CD4-positive, alpha-beta T cell treated with Interleukin-10 for 1 hour (primary cell): ENCODE results near the gene BTN1A1.
A peak's percentile ranks its signal among the peaks of the same experiment; 100 is the strongest.
"Not testable (repeated sequence)": the region's sequence is repeated elsewhere in the genome, so short reads cannot be mapped to it uniquely, and the experiment has no call there.

Experiments
- DNase-seq: peaks from one replicate; pipeline ENCODE4 v3.0.0-alpha.2; 2020

BTN1A1 gene

GRCh38 chr6:26537846-26538571 is 37.9 kb downstream of the BTN1A1 start, which contains the start of gene HMGN4:
Gene HMGN4 (plus strand): TSS chr6:26538366. CDS start chr6:26545207, 6,841 bp downstream.
- peak; percentile 96 for DNase-seq

DNA sequence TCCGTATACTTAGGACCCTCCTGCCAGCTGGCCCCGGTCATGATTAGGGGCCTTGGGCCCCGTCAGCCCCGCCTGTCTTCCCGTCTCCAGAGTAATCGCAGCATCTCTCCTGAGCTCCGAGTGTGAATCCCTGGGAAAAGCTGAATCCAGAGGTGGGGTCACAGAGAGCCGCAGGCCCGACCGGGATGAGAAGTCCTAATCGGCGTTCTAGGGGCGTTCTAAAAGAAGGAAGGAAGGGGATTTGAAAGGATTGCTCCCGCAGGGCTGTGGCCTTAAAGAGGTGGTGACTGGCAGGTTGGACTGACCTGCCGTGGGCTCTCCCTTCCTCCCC is 38.4 kb downstream of the BTN1A1 start:
- DNase-seq, result no peak

- no peak for DNase-seq
Observed at GRCh38 chr6:26539071-26539615, 39.0 kb downstream of the BTN1A1 start.

- no peak for DNase-seq
Observed at GRCh38 chr6:26541579-26541978, 41.5 kb downstream of the BTN1A1 start.

- DNase-seq, result peak; percentile 31
Observed at GRCh38 chr6:26543953-26544352, 43.9 kb downstream of the BTN1A1 start.

DNA sequence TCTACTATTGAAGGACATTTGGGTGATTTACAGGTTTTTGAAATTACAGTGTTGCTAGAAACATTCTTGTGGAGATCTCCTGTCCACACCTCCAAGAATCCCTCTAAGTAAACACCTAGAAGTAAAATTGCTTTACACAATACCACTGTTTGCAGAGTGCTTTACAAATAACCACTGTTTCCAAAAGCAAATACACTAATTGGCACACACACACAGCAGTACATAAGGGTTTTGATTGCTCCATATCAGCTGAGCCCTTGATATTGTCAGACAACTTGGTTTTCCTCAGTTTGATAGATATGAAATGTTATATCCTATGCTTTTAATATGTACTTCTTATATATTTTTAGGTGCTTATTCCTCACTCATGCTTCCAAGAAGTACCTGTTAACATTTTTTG is 44.4 kb downstream of the BTN1A1 start:
- DNase-seq, result no peak

GRCh38 chr6:26545627-26546026 is 45.5 kb downstream of the BTN1A1 start:
- DNase-seq, result no peak

GRCh38 chr6:26547363-26547762 is 47.3 kb downstream of the BTN1A1 start:
- DNase-seq, result not testable (repeated sequence)

DNA sequence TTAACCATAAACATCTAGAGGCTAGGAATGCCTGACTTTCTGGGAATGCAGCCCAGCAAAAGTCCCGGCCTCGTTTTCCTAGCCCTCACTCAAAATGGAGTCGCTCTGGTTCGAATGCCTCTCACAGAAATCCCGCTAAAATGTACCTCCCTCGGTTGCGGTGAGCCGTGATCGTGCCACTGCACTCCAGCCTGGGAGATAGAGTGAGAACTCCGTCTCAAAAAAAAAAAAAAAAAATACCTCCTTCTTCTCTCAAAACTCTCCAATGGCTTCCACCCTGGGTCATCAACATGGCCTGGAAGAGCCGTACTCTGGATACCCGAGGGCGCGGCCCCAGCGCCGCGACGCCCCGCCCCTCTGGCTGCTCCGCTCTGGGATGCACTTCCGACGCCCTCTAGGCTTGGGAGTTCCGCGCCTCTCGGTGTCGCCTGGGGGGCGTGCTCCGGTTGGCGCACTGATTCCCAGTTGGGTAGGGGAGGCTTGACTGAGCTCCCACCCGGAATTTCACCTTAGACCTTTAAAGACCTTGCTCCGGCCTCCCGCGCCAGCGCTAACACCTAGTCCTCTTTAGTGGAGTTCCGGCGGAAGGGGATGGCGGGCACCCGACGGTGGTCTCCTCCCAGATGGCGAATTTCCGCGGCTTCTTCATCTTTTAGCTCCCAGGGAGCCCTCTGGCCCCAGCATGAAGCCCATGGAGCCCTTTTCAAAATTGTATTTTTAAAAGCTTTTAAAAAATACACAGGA is 50.3 kb downstream of the BTN1A1 start:
- DNase-seq, result peak; percentile 44

DNA sequence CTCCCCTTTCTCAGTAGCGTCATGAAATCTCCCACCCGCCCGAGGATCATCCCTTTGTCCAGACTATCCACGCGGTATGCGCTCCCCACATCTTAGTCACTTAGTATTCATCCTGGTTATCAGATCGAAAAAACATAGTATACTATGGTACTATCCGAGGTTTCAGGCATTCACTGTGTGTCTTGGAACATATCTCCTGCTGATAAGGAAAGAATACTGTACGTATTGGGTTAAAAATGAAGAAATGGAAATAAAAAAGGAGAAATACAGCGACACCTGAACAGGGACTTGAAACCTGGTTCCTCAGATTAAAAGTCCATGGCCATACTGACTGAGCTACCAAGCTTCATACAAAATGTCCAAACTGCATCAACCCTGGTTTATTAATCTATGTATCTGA is 52.1 kb downstream of the BTN1A1 start:
- DNase-seq, result no peak

DNA sequence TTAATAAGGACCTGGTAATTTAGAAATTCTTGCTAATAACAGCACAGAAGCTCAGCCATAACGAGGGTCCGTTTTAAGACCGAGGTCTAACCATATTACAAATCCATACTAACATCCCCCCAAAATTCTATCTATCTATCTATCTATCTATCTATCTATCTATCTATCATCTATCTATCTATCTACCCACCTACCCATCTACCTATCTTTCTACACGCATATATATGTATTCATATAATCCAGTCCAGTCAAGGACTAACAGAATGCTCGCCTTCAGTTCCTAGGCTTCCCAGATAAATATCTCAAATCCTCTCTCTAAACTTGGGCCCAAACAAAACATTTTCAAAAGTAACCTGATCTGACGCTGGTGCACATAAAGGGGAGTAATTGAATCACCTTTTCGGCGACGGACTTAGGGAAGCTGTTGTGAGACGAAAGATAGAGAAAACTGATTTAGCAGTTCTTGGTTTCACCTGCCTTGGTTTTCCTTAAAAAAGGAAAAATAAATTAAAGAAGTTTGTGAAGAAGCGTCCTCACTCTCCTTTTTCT is 52.6 kb downstream of the BTN1A1 start:
- no peak for DNase-seq

- DNase-seq, result peak; percentile 86
Observed at GRCh38 chr6:26553264-26553634, 53.1 kb downstream of the BTN1A1 start.

DNA sequence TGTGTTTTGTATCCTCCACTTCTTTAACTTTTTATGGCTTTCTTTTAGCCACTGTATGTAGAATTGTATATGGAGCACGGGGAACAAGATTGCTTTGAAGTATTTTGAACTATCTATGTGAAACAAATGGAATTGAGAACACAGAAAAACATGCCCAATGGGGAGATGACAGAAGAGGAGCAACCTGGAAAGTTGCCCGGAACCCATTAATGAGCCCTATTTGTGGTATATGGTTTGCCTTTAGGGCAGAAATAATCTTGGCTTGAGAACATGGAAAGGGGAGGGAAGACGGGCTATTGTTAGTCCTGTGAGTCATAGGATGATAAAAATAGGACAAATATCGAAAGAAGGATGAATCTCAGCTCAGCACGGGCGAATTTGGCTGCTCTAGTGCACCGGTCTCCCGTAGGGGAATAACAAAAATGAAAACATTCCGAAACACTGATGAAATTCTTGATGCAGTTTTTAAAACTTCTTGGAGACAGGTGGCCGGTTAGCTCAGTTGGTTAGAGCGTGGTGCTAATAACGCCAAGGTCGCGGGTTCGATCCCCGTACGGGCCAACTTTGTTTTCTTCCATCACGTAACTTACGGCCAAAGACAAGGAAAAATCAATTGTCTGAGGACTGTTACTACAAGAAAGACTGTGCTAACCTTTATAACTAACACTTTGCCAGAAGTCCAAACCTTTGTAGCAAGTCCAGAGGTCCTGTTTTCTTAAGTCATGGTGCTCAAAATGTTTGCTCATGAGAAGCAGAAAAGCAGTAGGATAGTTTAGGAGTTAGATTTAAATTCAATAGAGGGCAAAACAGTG is 53.7 kb downstream of the BTN1A1 start:
- peak; percentile 92 for DNase-seq

- DNase-seq, result no peak
Observed at GRCh38 chr6:26554447-26554696, 54.3 kb downstream of the BTN1A1 start.

- DNase-seq, result peak; percentile 76
Observed at GRCh38 chr6:26554697-26555504, 54.8 kb downstream of the BTN1A1 start.

GRCh38 chr6:26555505-26556262 is 55.6 kb downstream of the BTN1A1 start:
- DNase-seq, result no peak

DNA sequence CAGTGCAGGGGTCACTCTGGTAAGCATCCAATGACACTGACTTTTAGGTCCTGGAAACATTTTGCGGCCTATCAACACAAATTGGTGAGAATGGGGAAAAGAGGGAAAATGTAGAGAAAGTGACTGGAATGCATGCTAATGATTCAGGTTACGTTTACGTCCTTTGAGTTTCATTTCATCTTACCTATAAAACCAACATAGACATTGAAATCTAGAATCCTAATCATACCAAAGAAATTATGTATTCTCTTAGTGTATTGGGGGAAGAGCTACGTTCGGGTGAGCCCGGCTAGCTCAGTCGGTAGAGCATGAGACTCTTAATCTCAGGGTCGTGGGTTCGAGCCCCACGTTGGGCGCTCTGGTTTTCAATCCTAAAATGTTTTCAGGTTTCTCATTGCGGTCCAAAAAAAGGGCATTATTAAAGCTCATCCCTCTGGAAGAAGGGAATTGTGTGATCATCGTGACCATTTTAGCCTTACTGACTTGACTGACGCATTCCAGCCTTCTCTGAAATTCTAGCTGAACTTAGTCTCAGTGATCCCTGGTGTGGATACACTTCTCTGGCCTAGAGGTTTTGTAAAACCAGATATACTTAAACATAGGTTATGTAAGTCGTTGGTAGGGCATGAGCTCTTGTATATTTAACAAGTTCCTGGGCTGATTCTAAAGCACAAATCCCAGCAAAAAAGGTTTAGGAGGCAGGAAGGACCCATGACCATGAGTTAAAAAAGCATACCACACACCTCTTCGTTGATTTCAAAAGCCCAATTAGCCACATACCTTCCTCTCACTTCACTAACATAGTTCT is 56.4 kb downstream of the BTN1A1 start:
- DNase-seq, result peak; percentile 54
